PC-9 (cell line): Measurements from ENCODE around the gene KIF9. TPM values are rescaled to one million over a fixed set of nuclear protein-coding genes. Genes with fewer than 3 reads are reported as not detected.
"Not testable (repeated sequence)": the region's sequence is repeated elsewhere in the genome, so short reads cannot be mapped to it uniquely, and the experiment has no call there.

Source experiments
- BruUV-seq: library from RNA; stranded (reverse); fragments of 400-500 nt; replicated peaks from 2 replicates; lab custom pipeline; 2021; lab: Mats Ljungman, UMichigan
- CTCF ChIA-PET: fragments of 300-600 bp; sonication (Branson Sonifier 250); formaldehyde crosslinking; loops from one replicate; lab custom pipeline; 2022; ENCODE audit warnings: antibody characterized with exemption; lab: Charles Lee
- POLR2A ChIA-PET: fragments of 300-600 bp; sonication (Branson Sonifier 250); formaldehyde crosslinking; loops from one replicate; lab custom pipeline; 2022; ENCODE audit warnings: antibody characterized with exemption; ENCODE audit not compliant: unreplicated experiment; lab: Charles Lee
- DNase-seq, 2 experiments: peaks; one replicate each; pipeline versions ENCODE4 v3.0.0 to v3.0.0-alpha.2; 2015 to 2022; ENCODE audit warnings: mixed read lengths in 1 of 2
- H2AFZ ChIP-seq: fragments of 200-600 bp; sonication (generic); 2 replicates; pipeline ENCODE4 v1.8.1; 2017; ENCODE audit warnings: antibody characterized with exemption
- H3F3A ChIP-seq: fragments of 200-600 bp; sonication (generic); 2 replicates; pipeline ENCODE4 v1.8.1; 2017; ENCODE audit warnings: antibody characterized with exemption, mild to moderate bottlenecking, low read depth; ENCODE audit not compliant: insufficient read depth
- H3K27ac ChIP-seq: fragments of 200-600 bp; sonication (generic); 2 replicates; pipeline ENCODE4 v1.6.1; 2016; ENCODE audit warnings: mixed run types
- H3K27me3 ChIP-seq: fragments of 200-600 bp; sonication (generic); 2 replicates; pipeline ENCODE4 v1.6.1; 2016; ENCODE audit warnings: low read depth, mixed run types; ENCODE audit not compliant: insufficient read depth
- H3K36me3 ChIP-seq: fragments of 200-600 bp; sonication (generic); 2 replicates; pipeline ENCODE4 v1.6.1; 2016; ENCODE audit warnings: low read depth, mixed run types
- H3K4me1 ChIP-seq: fragments of 200-600 bp; sonication (generic); replicated peaks from 2 replicates; pipeline ENCODE4 v1.6.1; 2016; ENCODE audit warnings: mixed run types; ENCODE audit not compliant: insufficient read depth
- H3K4me2 ChIP-seq: fragments of 200-600 bp; sonication (generic); 2 replicates; pipeline ENCODE4 v1.6.1; 2017; ENCODE audit warnings: mixed run types
- H3K4me3 ChIP-seq: fragments of 200-600 bp; sonication (generic); 2 replicates; pipeline ENCODE4 v1.6.1; 2016; ENCODE audit warnings: mixed run types
- H3K79me2 ChIP-seq: fragments of 200-600 bp; sonication (generic); 2 replicates; pipeline ENCODE4 v1.6.1; 2017; ENCODE audit warnings: low read depth, mixed run types
- H3K9me2 ChIP-seq: fragments of 200-600 bp; sonication (generic); 2 replicates; pipeline ENCODE4 v1.8.1; 2017; ENCODE audit warnings: mild to moderate bottlenecking; ENCODE audit not compliant: insufficient read depth
- H3K9me3 ChIP-seq: fragments of 200-600 bp; sonication (generic); 2 replicates; pipeline ENCODE4 v1.8.1; 2016; ENCODE audit warnings: low read depth; ENCODE audit not compliant: insufficient read depth
- H4K20me1 ChIP-seq: fragments of 200-600 bp; sonication (generic); 2 replicates; pipeline ENCODE4 v1.8.1; 2017; ENCODE audit not compliant: insufficient read depth
- CTCF ChIP-seq: fragments of 200-600 bp; sonication (generic); conservative IDR thresholded peaks from 2 replicates; pipeline ENCODE4 v1.6.1; 2017; ENCODE audit warnings: mixed run types, antibody characterized with exemption, mild to moderate bottlenecking, moderate library complexity
- EZH2 ChIP-seq: fragments of 200-600 bp; sonication (generic); IDR thresholded peaks from 2 replicates; pipeline ENCODE4 v1.8.0; 2017; ENCODE audit warnings: antibody characterized with exemption, low read depth
- intact Hi-C: fragments of 100-400 bp; cut with micrococcal nuclease; formaldehyde crosslinking; loops from one replicate; pipeline ENCODE4 v1.10.0; 2022; ENCODE audit not compliant: unreplicated experiment
- total RNA-seq: library from RNA; stranded (reverse); gene quantifications from 2 replicates; pipeline ENCODE4 v1.2.3, GENCODE V29; 2021

Gene KIF9
- total RNA-seq, 1 experiment from 2014 or later: 21.4 TPM

DNA sequence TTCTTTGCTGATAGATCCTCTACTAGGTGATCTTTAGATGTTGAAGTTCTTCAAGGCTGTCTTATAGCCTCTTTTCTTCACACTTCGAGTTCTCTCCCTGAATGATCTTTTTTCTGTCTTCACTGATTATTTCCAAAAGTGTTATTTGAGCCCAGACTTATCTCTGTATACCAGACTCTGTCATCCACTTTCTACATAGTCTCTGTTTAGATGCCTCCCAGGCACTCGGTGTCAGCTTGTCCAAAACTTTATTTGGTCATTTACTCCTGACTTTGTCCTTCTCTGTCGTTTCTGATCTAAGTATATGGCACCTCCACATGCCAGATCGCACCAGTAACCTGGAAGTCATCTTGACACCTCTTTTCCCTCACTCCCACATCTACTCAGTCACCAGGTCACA, 27.8 kb upstream of the KIF9 start:
- no peaks in the 10 kb centered on the region for H3K9me3 ChIP-seq
- no peak for TF ChIP-seq CTCF
- TF ChIP-seq EZH2: no peak
- H2AFZ ChIP-seq: no peak overlapping the region
- POLR2A ChIA-PET: no interaction called here
- H3K9me2 ChIP-seq: no peaks in the 10 kb centered on the region
- H3K27me3 ChIP-seq: no peaks in the 10 kb centered on the region
- CTCF ChIA-PET: no interaction called here
- intact Hi-C loops: no loop called here
- no peaks in the 10 kb centered on the region; the same call in 1 of the 2 replicates for H3F3A ChIP-seq
- no peak overlapping the region for H3K27ac ChIP-seq
- no peaks in the 10 kb centered on the region; the same call in 1 of the 2 replicates for H4K20me1 ChIP-seq
- H3K4me2 ChIP-seq: no peak overlapping the region
- no peak overlapping the region for H3K4me3 ChIP-seq
- H3K79me2 ChIP-seq: no peaks in the 10 kb centered on the region
- no peaks in the 10 kb centered on the region for H3K36me3 ChIP-seq
- BruUV-seq: no TSS peak
- no peak for DNase-seq
- no peaks in the 10 kb centered on the region for H3K4me1 ChIP-seq

DNA sequence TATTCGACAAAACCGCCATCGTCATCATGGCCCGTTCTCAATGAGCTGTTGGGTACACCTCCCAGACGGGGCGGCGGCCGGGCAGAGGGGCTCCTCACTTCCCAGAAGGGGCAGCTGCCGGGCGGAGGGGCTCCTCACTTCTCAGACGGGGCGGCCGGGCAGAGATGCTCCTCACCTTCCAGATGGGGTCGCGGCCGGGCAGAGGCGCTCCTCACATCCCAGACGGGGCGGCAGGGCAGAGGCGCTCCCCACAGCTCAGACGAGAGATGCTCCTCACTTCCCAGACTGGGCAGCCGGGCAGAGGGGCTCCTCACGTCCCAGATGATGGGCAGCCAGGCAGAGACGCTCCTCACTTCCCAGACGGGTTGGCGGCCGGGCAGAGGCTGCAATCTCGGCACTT, 26.6 kb upstream of the KIF9 start:
- H3K36me3 ChIP-seq, intact Hi-C loops, H4K20me1 ChIP-seq, POLR2A ChIA-PET, DNase-seq, H3K4me3 ChIP-seq, H3K27me3 ChIP-seq, H3K79me2 ChIP-seq, H3K4me2 ChIP-seq, H3K27ac ChIP-seq, H2AFZ ChIP-seq, H3F3A ChIP-seq, CTCF ChIA-PET, H3K4me1 ChIP-seq, BruUV-seq, H3K9me2 ChIP-seq, H3K9me3 ChIP-seq: not testable (repeated sequence)

GRCh38 chr3:47306022-47306421, 23.4 kb upstream of the KIF9 start:
- POLR2A ChIA-PET: no interaction called here
- no peaks in the 10 kb centered on the region; the same call in 1 of the 2 replicates for H3F3A ChIP-seq
- TF ChIP-seq CTCF (no peak), EZH2 (no peak)
- H3K27ac ChIP-seq: no peak overlapping the region
- no peak overlapping the region for H3K4me2 ChIP-seq
- BruUV-seq: no TSS peak
- no peaks in the 10 kb centered on the region for H3K79me2 ChIP-seq
- H3K9me2 ChIP-seq: no peaks in the 10 kb centered on the region
- H3K36me3 ChIP-seq: no peaks in the 10 kb centered on the region
- no peak overlapping the region for H2AFZ ChIP-seq
- no peaks in the 10 kb centered on the region for H3K27me3 ChIP-seq
- CTCF ChIA-PET: no interaction called here
- DNase-seq: no peak
- no peak overlapping the region for H3K4me3 ChIP-seq
- H4K20me1 ChIP-seq: no peaks in the 10 kb centered on the region
- intact Hi-C loops: no loop called here
- no peaks in the 10 kb centered on the region for H3K4me1 ChIP-seq
- no peaks in the 10 kb centered on the region for H3K9me3 ChIP-seq

GRCh38 chr3:47301456-47301855, 18.9 kb upstream of the KIF9 start:
- no peaks in the 10 kb centered on the region for H3K9me2 ChIP-seq
- H3F3A ChIP-seq: no peaks in the 10 kb centered on the region
- no peak overlapping the region for H3K4me3 ChIP-seq
- H3K27ac ChIP-seq: no peak overlapping the region
- CTCF ChIA-PET: no interaction called here
- no peak overlapping the region for H3K4me2 ChIP-seq
- H2AFZ ChIP-seq: no peak overlapping the region
- 0 out of 2 replicates have a peak, but pooled peaks cover 3% of the 10 kb centered on the region for H3K9me3 ChIP-seq
- DNase-seq: no peak
- intact Hi-C loops: no loop called here
- TF ChIP-seq CTCF (no peak), EZH2 (no peak)
- POLR2A ChIA-PET: no interaction called here
- BruUV-seq: no TSS peak
- no peaks in the 10 kb centered on the region for H4K20me1 ChIP-seq
- H3K4me1 ChIP-seq: no peaks in the 10 kb centered on the region
- H3K36me3 ChIP-seq: no peaks in the 10 kb centered on the region
- H3K27me3 ChIP-seq: no peaks in the 10 kb centered on the region
- no peaks in the 10 kb centered on the region for H3K79me2 ChIP-seq
